Neutrophil (primary cell): ENCODE measurements around the gene OLFML2B.
"Not testable (repeated sequence)": the region's sequence is repeated elsewhere in the genome, so short reads cannot be mapped to it uniquely, and the experiment has no call there.

Experiments
- H3K27ac ChIP-seq: fragments of 200-600 bp; sonication (generic); 2 replicates; pipeline ENCODE4 v1.5.1; 2016; ENCODE audit warnings: mild to moderate bottlenecking, moderate library complexity
- H3K27me3 ChIP-seq: fragments of 200-600 bp; sonication (generic); 2 replicates; pipeline ENCODE4 v1.6.0; 2016; ENCODE audit warnings: mild to moderate bottlenecking
- H3K36me3 ChIP-seq: fragments of 200-600 bp; sonication (generic); 2 replicates; pipeline ENCODE4 v1.5.1; 2017
- H3K4me1 ChIP-seq, 2 experiments: fragments of 200-600 bp in 1 of 2; sonication (generic) in 1 of 2; 1 replicate in 1 of 2; 2 replicates in 1 of 2; pipeline versions ENCODE4 v1.5.1 to v1.6.1; 2013 to 2016; ENCODE audit warnings: low read depth in 1 of 2, low read length in 1 of 2, mild to moderate bottlenecking in 1 of 2, moderate library complexity in 1 of 2; ENCODE audit not compliant: control insufficient read depth in 1 of 2, insufficient read depth in 1 of 2
- H3K4me3 ChIP-seq, 2 experiments: fragments of 200-600 bp in 1 of 2; sonication (generic) in 1 of 2; 1 replicate in 1 of 2; 2 replicates in 1 of 2; pipeline ENCODE4 v1.5.1; 2013 to 2016; ENCODE audit warnings: low read depth in 1 of 2, low read length in 1 of 2, mild to moderate bottlenecking in 1 of 2, moderate library complexity in 1 of 2
- H3K9me3 ChIP-seq: fragments of 200-600 bp; sonication (generic); 2 replicates; pipeline ENCODE4 v1.5.1; 2016
- TF ChIP-seq, protein P1 (sequence below): fragments of 200-600 bp; sonication (generic); IDR thresholded peaks from 2 replicates; pipeline ENCODE4 v1.5.1; 2016; ENCODE audit warnings: antibody characterized with exemption

Gene OLFML2B

DNA sequence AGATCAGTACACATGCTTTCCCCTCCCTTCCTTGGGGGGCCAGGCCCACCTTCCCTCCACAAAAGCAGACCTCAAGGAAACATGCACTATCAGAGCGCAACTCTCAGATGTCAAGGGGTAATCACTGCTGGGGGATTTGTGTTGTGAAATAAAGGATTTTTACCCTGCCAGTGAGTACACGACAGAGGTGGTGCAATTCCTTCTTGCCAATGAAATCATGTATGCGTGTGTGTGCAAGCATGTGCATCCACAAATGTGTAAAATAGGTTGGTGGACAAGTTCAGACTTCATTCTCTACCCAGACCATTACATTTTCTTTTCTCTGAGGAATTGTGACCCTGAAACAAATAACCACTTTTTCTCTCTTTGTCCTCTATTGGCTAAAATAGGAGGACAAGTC, 36.1 kb upstream of the OLFML2B start:
- TF ChIP-seq, protein P1, sequence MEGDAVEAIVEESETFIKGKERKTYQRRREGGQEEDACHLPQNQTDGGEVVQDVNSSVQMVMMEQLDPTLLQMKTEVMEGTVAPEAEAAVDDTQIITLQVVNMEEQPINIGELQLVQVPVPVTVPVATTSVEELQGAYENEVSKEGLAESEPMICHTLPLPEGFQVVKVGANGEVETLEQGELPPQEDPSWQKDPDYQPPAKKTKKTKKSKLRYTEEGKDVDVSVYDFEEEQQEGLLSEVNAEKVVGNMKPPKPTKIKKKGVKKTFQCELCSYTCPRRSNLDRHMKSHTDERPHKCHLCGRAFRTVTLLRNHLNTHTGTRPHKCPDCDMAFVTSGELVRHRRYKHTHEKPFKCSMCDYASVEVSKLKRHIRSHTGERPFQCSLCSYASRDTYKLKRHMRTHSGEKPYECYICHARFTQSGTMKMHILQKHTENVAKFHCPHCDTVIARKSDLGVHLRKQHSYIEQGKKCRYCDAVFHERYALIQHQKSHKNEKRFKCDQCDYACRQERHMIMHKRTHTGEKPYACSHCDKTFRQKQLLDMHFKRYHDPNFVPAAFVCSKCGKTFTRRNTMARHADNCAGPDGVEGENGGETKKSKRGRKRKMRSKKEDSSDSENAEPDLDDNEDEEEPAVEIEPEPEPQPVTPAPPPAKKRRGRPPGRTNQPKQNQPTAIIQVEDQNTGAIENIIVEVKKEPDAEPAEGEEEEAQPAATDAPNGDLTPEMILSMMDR, result no peak
- Histone ChIP-seq H3K27ac (no peak overlapping the region), H3K9me3 (no peaks in the 10 kb centered on the region), H3K27me3 (no peaks in the 10 kb centered on the region), H3K4me1 (peaks cover 5 to 7% of the 10 kb centered on the region in 2 experiments), H3K4me3 (no peak overlapping the region), H3K36me3 (no peaks in the 10 kb centered on the region)

GRCh38 chr1:162056579-162056978, 32.9 kb upstream of the OLFML2B start:
- Histone ChIP-seq H3K27me3 (no peaks in the 10 kb centered on the region), H3K4me1 (peaks cover 5 to 7% of the 10 kb centered on the region in 2 experiments), H3K27ac (no peak overlapping the region), H3K9me3 (no peaks in the 10 kb centered on the region), H3K4me3 (no peak overlapping the region), H3K36me3 (no peaks in the 10 kb centered on the region)
- TF ChIP-seq, protein P1, result no peak

DNA sequence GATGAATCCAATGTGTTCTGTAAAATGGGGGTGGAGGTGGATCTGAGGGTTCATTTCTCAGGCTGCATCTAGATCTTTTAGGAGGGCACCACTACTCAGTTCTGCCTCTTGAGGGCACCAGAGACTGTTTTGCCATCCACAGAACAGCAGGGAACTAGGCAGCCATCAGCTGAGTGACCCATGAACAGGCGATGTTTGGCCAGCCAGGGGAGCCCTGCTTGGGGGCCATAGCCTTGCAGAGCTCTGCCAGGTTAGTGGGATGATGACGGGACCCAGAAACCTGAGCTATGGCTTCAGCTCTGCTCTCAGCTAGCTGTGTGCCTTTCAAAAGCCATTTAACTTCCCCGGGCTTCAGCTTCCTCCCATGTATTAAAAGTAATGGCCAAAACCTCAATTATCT, 32.4 kb upstream of the OLFML2B start:
- Histone ChIP-seq H3K9me3 (no peaks in the 10 kb centered on the region), H3K4me3 (no peak overlapping the region), H3K36me3 (no peaks in the 10 kb centered on the region), H3K4me1 (peaks cover 4 to 5% of the 10 kb centered on the region in 2 experiments), H3K27me3 (no peaks in the 10 kb centered on the region), H3K27ac (no peak overlapping the region)
- TF ChIP-seq, protein P1, result peak; percentile 68

DNA sequence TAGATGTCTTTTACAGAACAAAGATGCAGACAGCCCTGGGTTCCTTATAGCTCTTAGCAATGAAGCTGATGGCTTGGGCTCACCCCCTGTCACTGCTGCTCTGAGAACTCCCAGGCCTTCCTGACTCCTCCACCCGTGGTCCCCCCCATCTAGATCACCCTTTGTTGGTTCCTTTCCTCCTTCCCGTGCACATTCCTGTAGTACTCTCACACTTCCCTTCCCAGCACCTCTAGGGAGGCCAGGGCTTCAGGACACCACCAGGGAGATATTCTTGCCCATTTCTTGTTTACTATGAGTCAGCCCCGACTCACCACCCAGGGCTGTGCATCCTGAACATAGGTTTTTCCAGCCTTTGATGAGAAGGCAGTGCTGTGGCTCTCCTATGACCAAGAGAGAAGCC, 31.4 kb upstream of the OLFML2B start:
- no peaks in the 10 kb centered on the region for H3K27me3 ChIP-seq
- H3K9me3 ChIP-seq, result no peaks in the 10 kb centered on the region
- TF ChIP-seq, protein P1, result no peak
- no peak overlapping the region for H3K27ac ChIP-seq
- H3K4me1 ChIP-seq, result no peaks in the 10 kb centered on the region
- H3K36me3 ChIP-seq, result no peaks in the 10 kb centered on the region
- H3K4me3 ChIP-seq, result no peak overlapping the region

GRCh38 chr1:162053949-162054348, 30.3 kb upstream of the OLFML2B start:
- not testable (repeated sequence) for H3K4me3 ChIP-seq, H3K4me1 ChIP-seq, H3K27ac ChIP-seq, H3K27me3 ChIP-seq, H3K9me3 ChIP-seq, H3K36me3 ChIP-seq

- H3K27ac ChIP-seq, result no peak overlapping the region
- no peak overlapping the region for H3K4me3 ChIP-seq
- peaks cover 33% of the 10 kb centered on the region for H3K27me3 ChIP-seq
- H3K36me3 ChIP-seq, result no peaks in the 10 kb centered on the region
- H3K9me3 ChIP-seq, result no peaks in the 10 kb centered on the region
- no peaks in the 10 kb centered on the region for H3K4me1 ChIP-seq
- TF ChIP-seq, protein P1, result no peak
Observed at GRCh38 chr1:162046921-162047320, 23.3 kb upstream of the OLFML2B start.
